ENCODE measurements around the gene SKP2. TPM values are rescaled to one million over a fixed set of nuclear protein-coding genes. Genes with fewer than 3 reads are reported as not detected.
"Not testable (repeated sequence)": the region's sequence is repeated elsewhere in the genome, so short reads cannot be mapped to it uniquely, and the experiment has no call there.

The SKP2 gene
- polyA plus RNA-seq, 4 donors, result 1.4 to 73.0 (median 7.9) TPM

DNA sequence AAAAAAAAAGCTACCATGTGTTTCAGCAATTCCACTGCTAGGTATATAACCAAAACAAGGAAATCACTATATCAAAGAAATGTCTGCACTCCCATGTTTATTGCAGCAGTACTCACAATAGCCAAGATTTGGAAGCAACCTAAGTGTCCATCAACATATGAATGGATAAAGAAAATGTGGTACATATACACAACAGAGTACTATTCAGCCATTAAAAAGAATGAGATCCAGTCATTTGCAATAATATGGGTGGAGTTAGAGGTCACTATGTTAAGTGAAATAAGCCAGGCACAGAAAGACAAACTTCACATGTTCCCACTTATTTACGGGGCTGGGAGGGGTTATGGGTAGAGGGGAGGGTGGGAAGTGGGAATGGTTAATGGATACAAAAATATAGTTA is 18.9 kb upstream of the SKP2 start:
- not testable (repeated sequence) for H3K27me3 ChIP-seq (ENCODE audit: control insufficient read depth in 3 of 3, insufficient read depth in 3 of 3, low read length in 3 of 3); H3K36me3 ChIP-seq (ENCODE audit: control insufficient read depth in 3 of 3, insufficient read depth in 2 of 3, low read depth in 1 of 3, low read length in 3 of 3); H3K4me1 ChIP-seq (ENCODE audit: control insufficient read depth in 3 of 3, insufficient read depth in 2 of 3, low read depth in 1 of 3, low read length in 2 of 3); H3K4me3 ChIP-seq (ENCODE audit: low read depth in 1 of 3, low read length in 3 of 3); FAIRE-seq; H3K27ac ChIP-seq (ENCODE audit: low read depth in 1 of 3, low read length in 2 of 3); H3K9me3 ChIP-seq (ENCODE audit: control insufficient read depth in 2 of 2, insufficient read depth in 1 of 2, low read depth in 1 of 2, low read length in 1 of 2); DNase-seq
- 93 to 100% (median 100%) methylated on average over 1 of the region's 1 CpG for WGBS, 3 donors

GRCh38 chr5:36135988-36136387 is 15.9 kb upstream of the SKP2 start:
- H3K27me3 ChIP-seq (ENCODE audit: control insufficient read depth in 3 of 3, insufficient read depth in 3 of 3, low read length in 3 of 3), result no peaks in the 10 kb centered on the region
- DNase-seq (no peak), FAIRE-seq (no peak)
- H3K9me3 ChIP-seq (ENCODE audit: control insufficient read depth in 2 of 2, insufficient read depth in 1 of 2, low read depth in 1 of 2, low read length in 1 of 2), result peaks cover 0 to 17% of the 10 kb centered on the region in 2 donors
- no peak overlapping the region for H3K4me3 ChIP-seq (ENCODE audit: low read depth in 1 of 3, low read length in 3 of 3)
- peaks cover 2 to 15% (median 4%) of the 10 kb centered on the region in 3 donors for H3K36me3 ChIP-seq (ENCODE audit: control insufficient read depth in 3 of 3, insufficient read depth in 2 of 3, low read depth in 1 of 3, low read length in 3 of 3)
- 93 to 98% (median 95%) methylated on average over 3 of the region's 3 CpGs for WGBS, 3 donors
- H3K27ac ChIP-seq (ENCODE audit: low read depth in 1 of 3, low read length in 2 of 3), result no peak overlapping the region
- H3K4me1 ChIP-seq (ENCODE audit: control insufficient read depth in 3 of 3, insufficient read depth in 2 of 3, low read depth in 1 of 3, low read length in 2 of 3), result no peaks in the 10 kb centered on the region

DNA sequence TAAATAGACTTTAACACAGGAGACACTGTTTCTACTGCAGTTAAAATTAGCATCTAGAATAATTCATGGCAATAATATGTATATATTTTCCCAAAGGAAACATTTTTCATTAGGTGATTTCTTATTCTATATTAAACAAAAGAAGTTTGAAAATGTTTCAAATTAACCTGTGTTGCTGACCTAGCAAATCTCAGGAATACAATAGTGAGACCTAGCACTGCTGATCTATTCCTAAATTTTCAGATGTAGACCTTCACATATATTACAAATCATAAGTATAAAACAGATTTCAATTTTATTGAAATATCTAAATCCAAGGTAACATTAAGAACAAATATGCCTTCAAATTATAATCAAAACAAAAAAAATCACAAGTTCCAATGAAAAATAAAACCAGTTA is 15.3 kb upstream of the SKP2 start:
- Histone ChIP-seq H3K36me3 (ENCODE audit: control insufficient read depth in 3 of 3, insufficient read depth in 2 of 3, low read depth in 1 of 3, low read length in 3 of 3) (peaks cover 2 to 15% (median 4%) of the 10 kb centered on the region in 3 donors), H3K4me3 (ENCODE audit: low read depth in 1 of 3, low read length in 3 of 3) (no peak overlapping the region), H3K27me3 (ENCODE audit: control insufficient read depth in 3 of 3, insufficient read depth in 3 of 3, low read length in 3 of 3) (no peaks in the 10 kb centered on the region), H3K9me3 (ENCODE audit: control insufficient read depth in 2 of 2, insufficient read depth in 1 of 2, low read depth in 1 of 2, low read length in 1 of 2) (peaks cover 0 to 17% of the 10 kb centered on the region in 2 donors), H3K4me1 (ENCODE audit: control insufficient read depth in 3 of 3, insufficient read depth in 2 of 3, low read depth in 1 of 3, low read length in 2 of 3) (no peaks in the 10 kb centered on the region), H3K27ac (ENCODE audit: low read depth in 1 of 3, low read length in 2 of 3) (no peak overlapping the region)
- DNase-seq, result no peak
- peak; percentile 70 for FAIRE-seq

- H3K27ac ChIP-seq (ENCODE audit: low read depth in 1 of 3, low read length in 2 of 3), result no peak overlapping the region
- no peak overlapping the region for H3K4me3 ChIP-seq (ENCODE audit: low read depth in 1 of 3, low read length in 3 of 3)
- no peaks in the 10 kb centered on the region for H3K4me1 ChIP-seq (ENCODE audit: control insufficient read depth in 3 of 3, insufficient read depth in 2 of 3, low read depth in 1 of 3, low read length in 2 of 3)
- peaks cover 2 to 20% (median 4%) of the 10 kb centered on the region in 3 donors for H3K36me3 ChIP-seq (ENCODE audit: control insufficient read depth in 3 of 3, insufficient read depth in 2 of 3, low read depth in 1 of 3, low read length in 3 of 3)
- 79 to 91% (median 88%) methylated on average over 7 of the region's 7 CpGs for WGBS, 3 donors
- DNase-seq (peak; percentile 10 to 68), FAIRE-seq (no peak)
- H3K27me3 ChIP-seq (ENCODE audit: control insufficient read depth in 3 of 3, insufficient read depth in 3 of 3, low read length in 3 of 3), result no peaks in the 10 kb centered on the region
- H3K9me3 ChIP-seq (ENCODE audit: control insufficient read depth in 2 of 2, insufficient read depth in 1 of 2, low read depth in 1 of 2, low read length in 1 of 2), result peaks cover 0 to 17% of the 10 kb centered on the region in 2 donors
Measured at GRCh38 chr5:36138900-36139683, 12.8 kb upstream of the SKP2 start.

GRCh38 chr5:36145311-36145710 is 6.6 kb upstream of the SKP2 start:
- DNase-seq (no peak), FAIRE-seq (no peak)
- H3K27me3 ChIP-seq (ENCODE audit: control insufficient read depth in 3 of 3, insufficient read depth in 3 of 3, low read length in 3 of 3), result no peaks in the 10 kb centered on the region
- H3K4me1 ChIP-seq (ENCODE audit: control insufficient read depth in 3 of 3, insufficient read depth in 2 of 3, low read depth in 1 of 3, low read length in 2 of 3), result peaks cover 0 to 10% (median 0%) of the 10 kb centered on the region in 3 donors
- peaks cover 0 to under 1% of the 10 kb centered on the region in 2 donors for H3K9me3 ChIP-seq (ENCODE audit: control insufficient read depth in 2 of 2, insufficient read depth in 1 of 2, low read depth in 1 of 2, low read length in 1 of 2)
- peaks cover 0 to 5% (median under 1%) of the 10 kb centered on the region in 3 donors for H3K36me3 ChIP-seq (ENCODE audit: control insufficient read depth in 3 of 3, insufficient read depth in 2 of 3, low read depth in 1 of 3, low read length in 3 of 3)
- 86 to 94% (median 92%) methylated on average over 4 of the region's 4 CpGs for WGBS, 3 donors
- H3K4me3 ChIP-seq (ENCODE audit: low read depth in 1 of 3, low read length in 3 of 3), result no peak overlapping the region
- H3K27ac ChIP-seq (ENCODE audit: low read depth in 1 of 3, low read length in 2 of 3), result no peak overlapping the region

DNA sequence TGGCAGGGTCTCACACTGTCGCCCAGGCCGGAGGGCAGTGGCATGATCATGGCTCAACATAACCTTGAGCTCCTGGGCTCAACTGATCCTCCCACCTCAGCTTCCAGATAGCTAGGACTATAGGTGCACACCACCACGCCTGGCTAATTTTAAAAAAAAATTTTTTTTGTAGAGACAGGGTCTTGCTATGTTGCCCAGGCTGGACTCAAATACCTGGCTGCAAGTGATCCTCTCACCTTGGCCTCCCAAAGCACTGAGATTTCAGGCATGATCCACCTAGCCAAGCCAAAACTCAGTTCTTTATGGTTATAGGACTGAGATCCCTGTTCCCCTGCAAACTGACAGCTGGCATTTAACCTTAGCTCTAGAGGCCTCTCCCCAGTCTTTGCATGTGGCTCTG is 5.5 kb upstream of the SKP2 start:
- Histone ChIP-seq H3K27ac (ENCODE audit: low read depth in 1 of 3, low read length in 2 of 3) (no peak overlapping the region), H3K4me3 (ENCODE audit: low read depth in 1 of 3, low read length in 3 of 3) (no peak overlapping the region), H3K36me3 (ENCODE audit: control insufficient read depth in 3 of 3, insufficient read depth in 2 of 3, low read depth in 1 of 3, low read length in 3 of 3) (peaks cover 0 to 5% (median 0%) of the 10 kb centered on the region in 3 donors), H3K9me3 (ENCODE audit: control insufficient read depth in 2 of 2, insufficient read depth in 1 of 2, low read depth in 1 of 2, low read length in 1 of 2) (no peaks in the 10 kb centered on the region), H3K4me1 (ENCODE audit: control insufficient read depth in 3 of 3, insufficient read depth in 2 of 3, low read depth in 1 of 3, low read length in 2 of 3) (peaks cover 0 to 12% (median 3%) of the 10 kb centered on the region in 3 donors), H3K27me3 (ENCODE audit: control insufficient read depth in 3 of 3, insufficient read depth in 3 of 3, low read length in 3 of 3) (no peaks in the 10 kb centered on the region)
- DNase-seq (no peak), FAIRE-seq (no peak)
- 72 to 82% (median 75%) methylated on average over 3 of the region's 3 CpGs for WGBS, 3 donors

- WGBS, 3 donors, result 75 to 89% (median 87%) methylated on average over 2 of the region's 2 CpGs
- H3K27ac ChIP-seq (ENCODE audit: low read depth in 1 of 3, low read length in 2 of 3), result no peak overlapping the region
- peaks cover 0 to 12% (median 3%) of the 10 kb centered on the region in 3 donors for H3K4me1 ChIP-seq (ENCODE audit: control insufficient read depth in 3 of 3, insufficient read depth in 2 of 3, low read depth in 1 of 3, low read length in 2 of 3)
- FAIRE-seq, result no peak
- no peak overlapping the region for H3K4me3 ChIP-seq (ENCODE audit: low read depth in 1 of 3, low read length in 3 of 3)
- no peak for DNase-seq
- H3K27me3 ChIP-seq (ENCODE audit: control insufficient read depth in 3 of 3, insufficient read depth in 3 of 3, low read length in 3 of 3), result no peaks in the 10 kb centered on the region
- peaks cover 0 to 2% (median 0%) of the 10 kb centered on the region in 3 donors for H3K36me3 ChIP-seq (ENCODE audit: control insufficient read depth in 3 of 3, insufficient read depth in 2 of 3, low read depth in 1 of 3, low read length in 3 of 3)
- H3K9me3 ChIP-seq (ENCODE audit: control insufficient read depth in 2 of 2, insufficient read depth in 1 of 2, low read depth in 1 of 2, low read length in 1 of 2), result no peaks in the 10 kb centered on the region
Measured at GRCh38 chr5:36147681-36148080, 4.2 kb upstream of the SKP2 start.

GRCh38 chr5:36150676-36151433 is 1.1 kb upstream of the SKP2 start:
- peak overlapping the region; percentile 79 to 95 (median 81) for H3K27ac ChIP-seq (ENCODE audit: low read depth in 1 of 3, low read length in 2 of 3)
- H3K36me3 ChIP-seq (ENCODE audit: control insufficient read depth in 3 of 3, insufficient read depth in 2 of 3, low read depth in 1 of 3, low read length in 3 of 3), result peaks cover 0 to 12% (median 4%) of the 10 kb centered on the region in 3 donors
- H3K9me3 ChIP-seq (ENCODE audit: control insufficient read depth in 2 of 2, insufficient read depth in 1 of 2, low read depth in 1 of 2, low read length in 1 of 2), result peaks cover 0 to 9% of the 10 kb centered on the region in 2 donors
- H3K4me1 ChIP-seq (ENCODE audit: control insufficient read depth in 3 of 3, insufficient read depth in 2 of 3, low read depth in 1 of 3, low read length in 2 of 3), result peaks cover 2 to 38% (median 8%) of the 10 kb centered on the region in 3 donors
- peak; percentile 33 to 65 for DNase-seq
- H3K27me3 ChIP-seq (ENCODE audit: control insufficient read depth in 3 of 3, insufficient read depth in 3 of 3, low read length in 3 of 3), result no peaks in the 10 kb centered on the region
- FAIRE-seq, result no peak
- H3K4me3 ChIP-seq (ENCODE audit: low read depth in 1 of 3, low read length in 3 of 3), result peak overlapping the region; percentile 77 to 98 (median 84)
- 2 to 3% (median 3%) methylated on average over 23 of the region's 23 CpGs for WGBS, 3 donors

Data from small intestine (tissue), 7 donors.